Measurements from ENCODE around the gene CYP8B1. TPM values are rescaled to one million over a fixed set of nuclear protein-coding genes. Genes with fewer than 3 reads are reported as not detected.

Gene CYP8B1
- polyA plus RNA-seq, 1 donor (not counting 4 experiments of a cell fraction or from before 2014, with no cell fraction given) = not detected

DNA sequence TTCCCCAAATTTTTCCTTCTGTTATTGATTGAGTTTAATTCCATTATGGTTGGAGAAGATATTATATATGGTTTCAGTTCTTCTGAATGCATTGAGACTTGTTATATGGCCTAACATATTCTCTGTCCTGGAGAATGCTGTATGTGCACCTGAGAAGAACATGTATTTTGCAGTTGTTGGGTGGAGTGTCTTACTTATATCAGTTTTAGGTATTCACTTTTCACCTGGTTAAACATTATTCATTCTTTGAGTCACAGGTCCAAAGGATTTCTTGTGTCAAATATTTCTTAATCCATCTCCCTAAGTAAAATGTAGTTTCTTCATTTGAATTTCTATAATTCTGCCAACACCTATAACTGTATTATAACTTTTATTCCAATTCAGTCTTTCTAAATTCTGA, 48.7 kb downstream of the CYP8B1 start:
- H3K36me3 ChIP-seq (ENCODE audit: control insufficient read depth in 2 of 2, extremely low read depth in 1 of 2, insufficient read depth in 2 of 2, low read length in 2 of 2) = no peaks in the 10 kb centered on the region
- no peaks in the 10 kb centered on the region for H3K9me3 ChIP-seq (ENCODE audit: control insufficient read depth, low read depth, low read length)
- no peak overlapping the region for H3K9ac ChIP-seq (ENCODE audit: control insufficient read depth, extremely low read depth, insufficient read depth, low read length)
- TF ChIP-seq CTCF (optimal IDR thresholded peaks at IDR 0.05 in 1 of 3, IDR thresholded peaks at IDR 0.05 in 1 of 3, conservative IDR thresholded peaks at IDR 0.05 in 1 of 3; ENCODE audit: extremely low read depth in 1 of 3, insufficient read depth in 2 of 3, low read length in 3 of 3) (no peak), EZH2 (IDR thresholded peaks at IDR 0.05; ENCODE audit: low read length) (no peak)
- no peak overlapping the region for H3K27ac ChIP-seq (ENCODE audit: control insufficient read depth, insufficient read depth, low read length)
- H3K4me3 ChIP-seq (ENCODE audit: control insufficient read depth in 2 of 3, extremely low read depth in 1 of 3, insufficient read depth in 2 of 3, low read depth in 1 of 3, low read length in 3 of 3) = no peak overlapping the region
- dilution Hi-C loops (cut with MboI; ENCODE audit: extremely low pct_ligation_motif_present, low sequenced_read_pairs) = no loop called here
- FAIRE-seq (no peak), DNase-seq (ENCODE audit: low read depth, low spot score) (no peak)
- no peak overlapping the region for H3K4me2 ChIP-seq (ENCODE audit: control insufficient read depth, extremely low read depth, insufficient read depth, low read depth, low read length)
- no peak overlapping the region for H2AFZ ChIP-seq (ENCODE audit: control insufficient read depth, low read length)
- no peaks in the 10 kb centered on the region for H4K20me1 ChIP-seq (ENCODE audit: control insufficient read depth, extremely low read depth, insufficient read depth, low read length)
- H3K4me1 ChIP-seq (ENCODE audit: control insufficient read depth, extremely low read depth, insufficient read depth, low read length) = peaks cover 27% of the 10 kb centered on the region
- H3K79me2 ChIP-seq (ENCODE audit: control insufficient read depth, insufficient read depth, low read length) = no peaks in the 10 kb centered on the region
- no peaks in the 10 kb centered on the region for H3K9me1 ChIP-seq (ENCODE audit: control insufficient read depth, extremely low read depth, insufficient read depth, low read length)
- no peaks in the 10 kb centered on the region for H3K27me3 ChIP-seq (ENCODE audit: control insufficient read depth, extremely low read depth, insufficient read depth, low read length)

- Histone ChIP-seq H3K27ac (ENCODE audit: control insufficient read depth, insufficient read depth, low read length) (no peak overlapping the region), H3K4me1 (ENCODE audit: control insufficient read depth, extremely low read depth, insufficient read depth, low read length) (peaks cover 27% of the 10 kb centered on the region), H2AFZ (ENCODE audit: control insufficient read depth, low read length) (no peak overlapping the region), H3K4me2 (ENCODE audit: control insufficient read depth, extremely low read depth, insufficient read depth, low read depth, low read length) (no peak overlapping the region), H3K79me2 (ENCODE audit: control insufficient read depth, insufficient read depth, low read length) (no peaks in the 10 kb centered on the region), H3K9me3 (ENCODE audit: control insufficient read depth, low read depth, low read length) (no peaks in the 10 kb centered on the region), H3K9me1 (ENCODE audit: control insufficient read depth, extremely low read depth, insufficient read depth, low read length) (no peaks in the 10 kb centered on the region), H3K27me3 (ENCODE audit: control insufficient read depth, extremely low read depth, insufficient read depth, low read length) (no peaks in the 10 kb centered on the region), H3K4me3 (ENCODE audit: control insufficient read depth in 2 of 3, extremely low read depth in 1 of 3, insufficient read depth in 2 of 3, low read depth in 1 of 3, low read length in 3 of 3) (no peak overlapping the region), H4K20me1 (ENCODE audit: control insufficient read depth, extremely low read depth, insufficient read depth, low read length) (no peaks in the 10 kb centered on the region), H3K9ac (ENCODE audit: control insufficient read depth, extremely low read depth, insufficient read depth, low read length) (no peak overlapping the region), H3K36me3 (ENCODE audit: control insufficient read depth in 2 of 2, extremely low read depth in 1 of 2, insufficient read depth in 2 of 2, low read length in 2 of 2) (no peaks in the 10 kb centered on the region)
- dilution Hi-C loops (cut with MboI; ENCODE audit: extremely low pct_ligation_motif_present, low sequenced_read_pairs) = no loop called here
- DNase-seq (ENCODE audit: low read depth, low spot score) (no peak), FAIRE-seq (no peak)
- TF ChIP-seq EZH2 (IDR thresholded peaks at IDR 0.05; ENCODE audit: low read length) = no peak
- no peak for TF ChIP-seq CTCF (optimal IDR thresholded peaks at IDR 0.05 in 1 of 3, IDR thresholded peaks at IDR 0.05 in 1 of 3, conservative IDR thresholded peaks at IDR 0.05 in 1 of 3; ENCODE audit: extremely low read depth in 1 of 3, insufficient read depth in 2 of 3, low read length in 3 of 3)
Measured at GRCh38 chr3:42826141-42826540, 49.5 kb downstream of the CYP8B1 start.

All from keratinocyte (primary cell).